ENCODE results near the gene CELA3A.
"Not testable (repeated sequence)": the region's sequence is repeated elsewhere in the genome, so short reads cannot be mapped to it uniquely, and the experiment has no call there.

The CELA3A gene

DNA sequence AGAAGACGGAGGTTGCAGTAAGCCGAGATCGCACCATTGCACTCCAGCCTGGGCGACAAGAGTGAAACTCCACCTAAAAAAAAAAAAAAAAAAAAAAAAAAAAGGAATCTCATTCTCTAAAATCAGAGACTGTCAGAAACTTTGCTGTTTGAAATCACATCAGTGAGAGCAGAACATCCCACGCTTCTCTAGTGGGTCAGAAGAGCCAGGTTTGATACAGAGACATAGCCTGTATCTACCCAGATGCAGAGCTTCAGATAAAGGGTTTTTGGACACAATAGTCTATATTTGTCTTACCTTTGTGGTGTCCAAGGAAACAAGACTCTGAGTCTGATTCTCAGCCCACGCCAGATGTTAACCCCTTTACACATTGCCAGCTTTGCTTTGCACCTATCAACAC is 19.6 kb downstream of the CELA3A start:
- no peak for DNase-seq

GRCh38 chr1:22024485-22025367 is 23.3 kb downstream of the CELA3A start:
- DNase-seq: peak; percentile 68 to 89

GRCh38 chr1:22025368-22026155 is 24.1 kb downstream of the CELA3A start:
- peak; percentile 87 to 89 for DNase-seq

- DNase-seq: no peak
Measured at GRCh38 chr1:22026924-22027289, 25.4 kb downstream of the CELA3A start.

DNA sequence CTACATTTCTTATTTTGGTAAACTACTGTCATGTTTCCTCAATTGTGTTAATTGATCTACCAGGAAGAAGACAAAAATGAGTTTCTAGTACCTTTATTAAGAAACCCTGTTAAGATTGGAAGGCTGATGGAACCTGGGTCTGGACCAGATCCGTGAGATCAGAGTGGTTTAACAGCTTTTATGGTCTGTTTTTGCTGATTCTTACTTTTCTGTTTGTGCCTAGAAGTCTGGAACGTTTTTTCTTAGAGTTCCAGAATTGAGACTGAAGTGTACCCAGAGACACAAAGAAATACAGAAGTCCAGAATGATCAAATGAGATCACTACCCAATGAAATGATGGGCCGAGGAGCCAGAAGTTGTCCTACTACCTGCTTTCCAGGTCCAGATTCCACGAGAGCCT is 28.6 kb downstream of the CELA3A start:
- no peak for DNase-seq

DNA sequence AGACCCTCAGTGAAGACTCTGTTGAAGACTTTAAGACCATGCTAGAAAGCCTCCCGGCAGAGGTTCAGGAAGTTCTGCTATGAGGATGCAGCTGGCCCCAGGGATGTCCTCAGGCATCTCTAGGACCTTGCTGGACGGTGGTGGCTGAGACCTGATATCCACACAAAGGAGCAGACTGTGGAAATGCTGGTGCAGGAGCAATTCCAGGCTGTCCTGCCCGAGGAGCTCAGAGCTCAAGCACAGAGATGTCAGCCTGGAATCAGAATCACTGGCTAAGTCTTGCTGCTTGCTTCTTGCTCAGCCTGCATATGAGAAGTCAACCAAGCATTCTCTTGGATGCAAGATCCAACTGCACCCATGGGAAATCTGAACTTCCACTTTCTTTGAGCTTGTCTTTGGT is 29.0 kb downstream of the CELA3A start:
- no peak for DNase-seq

DNA sequence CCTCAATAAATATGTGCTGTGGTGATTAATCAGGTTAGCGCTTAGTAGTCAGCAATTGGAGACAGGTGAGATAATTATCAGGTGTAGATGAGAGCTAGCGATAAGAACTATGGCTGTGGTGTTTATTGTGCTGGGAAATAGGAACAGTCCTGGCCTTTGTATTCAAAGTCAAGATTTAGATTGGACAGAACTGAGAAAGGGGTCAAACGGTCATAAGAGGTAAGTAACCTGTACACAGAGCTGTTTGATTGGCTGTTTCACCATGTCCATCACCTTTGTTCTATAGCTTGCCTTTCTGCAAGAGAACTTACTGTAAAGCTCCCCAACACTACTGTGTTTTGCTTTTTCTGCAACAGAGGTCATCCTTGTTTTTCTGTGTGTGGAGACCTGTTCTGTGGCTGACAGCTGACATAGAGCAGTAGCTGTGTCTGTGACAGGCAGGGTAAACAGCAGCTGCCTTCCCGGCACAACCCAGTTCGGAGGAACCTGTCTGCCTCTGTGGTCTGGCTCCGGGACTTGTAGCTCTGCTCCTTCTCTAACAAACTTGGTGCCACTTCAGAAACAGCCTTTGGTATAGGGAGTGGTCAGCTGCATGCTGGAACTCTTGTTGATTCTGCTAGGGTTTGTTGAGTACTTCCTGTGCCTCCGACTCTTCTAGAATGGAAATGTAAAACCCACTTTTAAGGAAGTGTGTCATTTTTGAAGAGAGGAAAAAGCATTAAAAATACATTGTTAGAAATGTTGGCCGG is 29.9 kb downstream of the CELA3A start:
- no peak for DNase-seq

DNA sequence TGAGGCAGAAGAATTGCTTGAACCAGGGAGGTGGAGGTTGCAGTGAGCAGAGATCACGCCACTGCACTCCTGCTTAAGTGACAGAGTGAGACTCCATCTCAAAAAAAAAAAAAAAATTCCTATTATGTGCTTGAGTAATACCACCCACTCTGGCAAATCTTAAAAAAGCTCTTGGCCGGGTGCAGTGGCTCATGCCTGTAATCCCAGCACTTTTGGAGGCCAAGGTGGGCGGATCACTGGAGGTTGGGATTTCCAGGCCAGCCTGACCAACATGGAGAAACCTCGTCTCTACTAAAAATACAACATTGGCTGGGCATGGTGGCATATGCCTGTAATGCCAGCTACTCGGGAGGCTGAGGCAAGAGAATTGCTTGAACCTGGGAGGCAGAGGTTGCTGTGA is 33.4 kb downstream of the CELA3A start:
- not testable (repeated sequence) for DNase-seq

GRCh38 chr1:22037520-22037919 is 36.1 kb downstream of the CELA3A start:
- no peak for DNase-seq

- DNase-seq: no peak
Measured at GRCh38 chr1:22038036-22038435, 36.6 kb downstream of the CELA3A start.

DNA sequence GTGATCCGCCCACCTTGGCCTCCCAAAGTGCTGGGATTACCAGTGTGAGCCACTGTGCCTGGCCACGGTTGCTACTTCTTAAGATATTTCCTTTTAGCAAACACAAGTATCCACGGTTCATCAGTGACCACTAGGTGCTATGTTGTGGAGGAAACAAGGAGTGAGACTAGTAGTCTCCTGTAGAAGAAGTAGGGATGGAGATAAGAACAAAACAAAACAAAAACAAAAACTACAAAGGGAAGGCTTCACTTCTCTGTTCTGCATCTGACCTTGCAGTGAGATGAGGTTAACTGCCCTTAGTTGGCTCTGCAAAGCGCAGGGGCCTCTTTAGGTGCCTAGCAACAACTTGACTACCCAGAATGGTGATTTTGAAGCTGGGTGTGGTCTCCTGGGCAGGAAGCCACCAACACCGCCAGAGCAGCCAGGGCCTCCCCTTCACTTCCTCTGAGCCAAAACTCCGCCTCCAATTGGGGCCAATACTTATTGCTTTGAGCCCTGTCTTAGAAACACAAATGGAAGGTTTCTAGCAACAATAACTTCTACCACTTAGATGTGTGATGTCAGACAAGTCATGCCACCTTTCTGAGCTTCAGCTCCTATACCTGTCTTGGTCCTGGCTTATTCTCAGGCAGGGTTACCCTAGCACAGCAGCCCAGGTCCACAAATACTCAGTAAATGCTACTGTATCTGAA is 38.3 kb downstream of the CELA3A start:
- DNase-seq: peak; percentile 19 to 39

- DNase-seq: no peak
Measured at GRCh38 chr1:22040286-22040623, 38.8 kb downstream of the CELA3A start.

GRCh38 chr1:22041505-22041904 is 40.0 kb downstream of the CELA3A start:
- no peak for DNase-seq

GRCh38 chr1:22043198-22043769 is 41.8 kb downstream of the CELA3A start:
- DNase-seq: no peak

DNA sequence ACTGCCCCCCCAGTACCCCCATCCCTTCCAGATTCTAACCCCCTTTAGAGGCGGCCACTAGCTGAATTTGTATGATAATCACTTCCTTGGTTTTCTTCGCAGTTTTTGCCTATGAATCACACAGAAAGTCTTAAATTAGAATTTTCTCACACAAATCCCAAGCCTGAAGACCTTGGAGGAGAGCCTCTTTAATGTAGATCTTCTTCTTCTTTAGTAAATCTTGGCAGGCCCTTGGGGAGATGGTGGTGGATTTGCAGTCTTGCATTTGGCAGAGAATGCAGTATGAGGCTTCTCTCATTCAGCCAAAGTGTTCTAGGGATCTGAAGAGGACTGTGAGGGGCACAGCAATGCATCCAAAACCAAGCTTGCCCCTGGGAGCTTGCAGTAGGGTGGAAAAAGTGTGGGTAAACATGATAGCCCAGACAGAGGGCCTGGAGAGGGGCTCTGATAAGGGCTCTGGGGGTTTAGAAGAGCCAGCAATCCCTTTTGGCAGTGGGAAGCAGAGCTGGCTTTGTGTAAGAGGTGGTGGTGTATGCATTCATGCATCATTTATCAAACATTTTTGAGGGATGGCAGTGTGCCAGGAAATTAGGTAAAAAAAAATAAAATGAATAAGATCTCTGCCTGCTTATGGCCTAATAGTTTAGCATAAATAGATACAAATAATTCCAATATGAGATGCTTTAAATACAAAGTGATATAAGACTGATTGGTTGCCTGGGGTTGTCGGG is 43.4 kb downstream of the CELA3A start:
- no peak for DNase-seq

DNA sequence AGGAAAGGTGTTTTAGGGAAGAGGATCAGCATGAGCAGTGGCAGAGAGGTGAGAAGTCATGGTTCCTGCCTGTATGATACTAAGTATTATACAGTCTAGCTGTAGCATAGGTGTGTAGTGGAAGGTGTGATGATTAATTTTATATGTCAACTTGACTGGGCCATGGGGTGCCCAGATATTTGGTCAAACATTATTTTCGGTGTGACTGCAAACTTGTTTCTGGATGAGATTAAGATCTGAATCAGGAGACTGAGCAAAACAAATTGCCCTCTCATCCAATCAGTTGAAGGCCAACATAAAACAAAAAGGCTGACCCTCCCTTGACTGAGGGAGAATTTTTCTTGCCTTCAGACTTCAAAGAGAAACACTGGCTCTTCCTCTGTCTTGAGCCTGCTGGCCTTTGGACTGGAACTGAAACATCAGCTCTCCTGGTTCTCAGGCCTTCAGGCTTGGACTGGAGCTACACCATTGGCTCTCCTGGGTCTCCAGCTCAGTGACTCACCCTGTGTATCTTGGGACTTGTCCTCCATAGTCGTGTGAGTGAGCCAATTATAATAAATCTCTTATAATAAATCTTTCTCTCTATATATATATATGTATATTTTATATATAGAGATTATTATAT is 44.3 kb downstream of the CELA3A start:
- no peak for DNase-seq

DNA sequence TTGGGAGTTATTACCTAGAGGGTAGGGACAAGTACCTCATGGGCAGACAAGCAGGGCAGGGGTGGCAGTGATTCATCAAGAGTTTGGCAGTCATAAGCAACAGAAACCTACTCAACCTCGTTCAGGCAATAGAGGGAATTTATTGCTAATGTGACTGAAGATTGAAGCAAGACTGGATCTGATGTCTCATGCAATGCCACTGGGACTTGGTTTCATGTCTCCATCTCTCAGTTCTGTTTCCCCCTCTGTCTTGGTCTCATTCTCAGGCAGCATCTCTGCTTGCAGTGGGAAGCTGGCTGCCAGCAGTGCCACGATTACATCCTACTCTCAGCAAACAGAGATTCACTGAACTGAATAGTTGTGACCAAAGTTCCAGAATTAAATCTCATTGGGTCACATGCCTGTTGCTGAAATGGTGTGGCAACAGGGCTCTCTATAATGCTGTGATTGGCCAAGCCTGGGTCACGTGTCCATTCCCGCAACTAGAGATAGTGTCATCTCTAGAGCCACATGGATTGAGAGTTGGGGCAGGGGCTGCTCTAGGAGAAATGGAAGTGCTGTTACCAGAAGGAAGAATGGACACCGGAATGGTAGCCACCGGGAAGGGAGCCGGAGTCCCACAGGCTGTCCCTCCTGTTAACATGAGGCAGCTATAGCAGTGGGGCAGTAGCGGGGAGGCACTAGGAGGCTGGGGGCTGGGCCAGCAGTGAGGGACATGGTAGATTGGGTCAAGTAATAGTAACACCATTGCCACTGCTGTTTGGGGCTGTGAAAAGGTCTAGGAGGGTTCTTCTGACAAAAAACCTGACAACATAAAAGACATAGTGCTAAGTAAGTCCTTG is 47.1 kb downstream of the CELA3A start:
- no peak for DNase-seq

GRCh38 chr1:22050330-22050729 is 48.9 kb downstream of the CELA3A start:
- no peak for DNase-seq

DNA sequence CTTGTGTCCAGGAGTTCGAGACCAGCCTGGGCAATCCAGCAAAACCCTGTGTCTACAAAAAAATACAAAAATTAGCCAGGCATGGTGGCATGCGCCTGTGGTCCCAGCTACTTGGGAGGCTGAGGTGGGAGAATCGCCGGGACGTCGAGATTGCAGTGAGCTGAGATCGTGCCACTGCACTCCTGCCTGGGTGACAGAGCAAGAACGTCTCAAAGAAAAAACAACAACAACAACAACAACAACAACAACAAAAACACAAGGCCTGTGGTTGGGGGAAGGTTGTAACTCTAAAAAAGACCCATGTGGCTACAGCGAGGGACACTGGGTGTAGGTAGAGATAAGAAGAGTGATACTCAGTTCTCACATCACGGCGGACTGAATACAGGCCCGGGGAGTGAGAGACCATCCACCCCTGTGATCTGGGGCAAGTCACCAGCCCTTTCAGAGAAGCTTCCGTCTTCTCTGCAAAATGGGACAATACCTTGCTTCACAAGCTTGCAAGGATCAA is 50.2 kb downstream of the CELA3A start:
- DNase-seq: no peak
